HG02840 (cell line): ENCODE results near the gene TTC23L.

Experiments
- ATAC-seq: cut with Tn5 transposase; IDR thresholded peaks from one replicate; pipeline ENCODE4 v1.9.1; 2021; ENCODE audit warnings: mild to moderate bottlenecking, moderate library complexity, moderate number of reproducible peaks; ENCODE audit not compliant: unreplicated experiment, low FRiP score

TTC23L gene

DNA sequence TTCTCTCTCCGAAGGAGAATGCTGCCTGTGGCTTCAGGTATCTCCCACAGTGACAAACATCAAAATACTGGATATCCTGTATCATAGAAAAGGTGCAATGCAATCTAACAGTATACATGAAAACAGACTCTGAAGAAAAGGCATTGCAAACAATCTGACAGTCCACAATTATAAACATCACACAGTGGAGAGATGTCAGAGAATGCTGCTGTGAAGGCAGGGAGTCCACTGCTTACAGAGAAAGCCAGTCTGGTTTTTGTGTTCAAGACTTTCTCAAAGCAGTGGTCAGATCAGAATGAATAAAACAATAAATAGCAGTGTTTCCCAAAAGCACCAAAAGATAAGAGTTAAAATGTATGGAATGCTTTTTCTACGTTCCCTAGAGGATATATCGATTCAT lies 28.7 kb downstream of the TTC23L start:
- no peak for ATAC-seq

DNA sequence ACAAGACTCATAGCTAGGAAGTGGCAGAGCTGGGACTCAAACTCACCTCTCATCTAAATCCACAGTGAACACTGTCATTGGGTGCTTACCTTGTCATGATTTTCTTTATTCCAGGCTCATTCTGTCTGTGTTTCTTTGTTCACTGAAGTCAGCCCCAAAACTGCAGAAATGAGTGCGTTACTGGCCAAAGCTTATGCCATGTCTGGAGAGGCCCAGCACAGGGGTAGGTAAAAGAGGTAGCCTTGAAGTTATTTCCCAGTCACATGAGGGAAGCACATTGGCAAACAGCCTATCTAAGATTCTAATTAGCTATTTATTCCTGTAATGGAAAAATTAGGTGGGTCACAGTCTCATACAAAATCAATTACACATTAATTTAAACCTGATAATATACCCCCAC lies 29.8 kb downstream of the TTC23L start:
- no peak for ATAC-seq

DNA sequence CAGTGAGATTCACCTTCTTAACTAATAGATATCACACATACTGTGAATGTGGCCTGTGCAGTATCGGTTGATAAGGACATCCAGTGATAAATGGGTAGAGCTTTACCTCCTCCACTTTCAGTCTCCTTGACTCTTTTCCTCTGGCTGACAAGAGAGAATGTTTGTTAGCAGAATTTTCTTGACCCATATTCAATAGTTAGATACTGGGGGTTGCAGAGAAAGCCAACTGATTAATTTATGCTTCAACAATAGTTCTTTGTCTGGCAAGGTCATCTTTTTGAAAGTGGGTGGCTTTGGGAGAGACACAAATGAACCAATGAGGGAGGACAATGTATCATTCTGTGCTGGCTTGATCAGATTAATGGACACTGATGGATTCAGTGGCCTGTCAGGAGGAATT lies 30.3 kb downstream of the TTC23L start:
- ATAC-seq = no peak

DNA sequence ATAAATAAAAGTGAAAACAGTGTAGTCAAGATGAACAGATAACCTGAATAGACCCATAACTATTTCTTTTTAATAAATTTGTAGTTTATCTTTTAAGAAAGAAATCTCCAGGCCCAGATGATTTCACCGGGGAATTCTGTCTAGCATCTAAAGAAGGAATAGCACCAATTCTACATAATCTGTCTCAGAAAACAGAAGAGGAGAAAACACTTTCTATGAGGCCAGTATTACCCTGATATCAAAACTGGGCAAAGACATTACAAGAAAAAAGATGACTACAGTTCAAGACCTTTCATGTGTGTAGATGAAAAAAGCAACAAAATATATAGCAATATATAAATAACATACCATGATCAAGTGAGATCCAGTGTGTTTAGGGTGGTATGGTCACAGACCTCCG lies 31.4 kb downstream of the TTC23L start:
- no peak for ATAC-seq

DNA sequence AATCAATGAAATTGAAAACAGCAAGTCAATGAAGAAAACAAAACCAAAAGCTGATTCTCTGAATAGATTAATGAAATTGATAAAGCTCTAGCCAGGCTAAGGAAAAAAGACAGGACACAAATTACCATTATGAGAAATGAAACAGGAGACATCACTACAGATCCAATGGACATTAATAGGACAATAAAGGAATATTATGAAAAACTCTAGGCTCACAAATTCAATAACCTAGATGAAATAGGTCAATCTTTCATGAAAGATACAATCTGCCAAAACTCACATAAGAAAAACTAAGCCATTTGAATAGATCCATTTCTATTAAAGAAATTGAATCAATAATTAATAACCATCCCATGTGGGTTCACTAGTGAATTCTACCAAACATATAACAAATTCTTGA lies 37.3 kb downstream of the TTC23L start:
- no peak for ATAC-seq

DNA sequence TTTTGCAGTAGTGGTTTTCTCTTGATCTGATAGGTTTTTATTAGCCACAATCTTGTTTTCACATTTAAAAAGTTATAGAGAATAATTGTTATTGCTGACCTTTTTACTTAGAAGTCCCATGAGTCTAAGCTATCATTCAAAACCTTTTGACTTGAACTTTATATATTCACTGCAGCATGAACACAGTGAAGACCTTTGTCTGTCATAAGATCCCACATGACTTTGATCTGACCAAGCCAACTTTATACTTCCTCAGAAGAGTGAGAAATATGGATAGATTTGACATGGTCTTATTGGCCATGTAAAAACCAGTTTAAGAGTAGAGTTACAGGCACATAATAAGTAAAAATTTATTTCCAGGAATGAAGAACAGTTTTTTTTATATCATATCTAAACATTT lies 42.3 kb downstream of the TTC23L start:
- no peak for ATAC-seq

DNA sequence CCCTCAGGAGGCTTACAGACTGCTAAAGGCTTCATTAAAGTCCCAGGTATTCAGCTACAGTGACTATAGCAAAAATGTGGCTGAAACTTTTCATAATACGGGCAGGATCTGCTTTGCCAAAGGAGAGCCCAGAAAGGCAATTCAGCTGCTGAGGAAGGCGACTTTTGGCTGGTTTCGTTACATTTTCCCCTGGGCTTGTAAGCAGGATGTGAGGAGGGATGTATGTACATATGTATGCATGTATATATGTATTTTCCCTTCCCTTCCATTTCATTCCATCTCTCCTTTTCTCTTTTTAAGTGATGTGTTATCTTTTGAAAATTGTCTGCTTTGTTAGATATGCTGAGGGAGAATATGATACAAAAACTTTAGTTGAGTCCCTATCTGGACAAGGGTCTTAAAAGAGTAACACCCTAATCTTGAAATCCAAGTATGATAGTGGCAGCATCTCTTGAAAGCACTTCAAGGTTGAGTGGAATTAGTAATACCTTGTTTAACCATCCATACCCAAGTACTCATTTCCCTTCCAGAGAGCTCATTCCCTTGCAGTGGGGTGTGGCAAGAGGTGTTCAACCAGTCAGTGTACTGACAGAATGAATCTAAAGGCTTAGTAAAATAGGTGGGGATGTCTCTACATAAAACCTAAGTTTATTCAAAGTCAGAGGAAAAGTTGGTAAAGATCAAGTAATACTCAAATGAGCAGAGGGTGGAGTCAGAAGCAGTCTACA lies 47.6 kb downstream of the TTC23L start:
- no peak for ATAC-seq

DNA sequence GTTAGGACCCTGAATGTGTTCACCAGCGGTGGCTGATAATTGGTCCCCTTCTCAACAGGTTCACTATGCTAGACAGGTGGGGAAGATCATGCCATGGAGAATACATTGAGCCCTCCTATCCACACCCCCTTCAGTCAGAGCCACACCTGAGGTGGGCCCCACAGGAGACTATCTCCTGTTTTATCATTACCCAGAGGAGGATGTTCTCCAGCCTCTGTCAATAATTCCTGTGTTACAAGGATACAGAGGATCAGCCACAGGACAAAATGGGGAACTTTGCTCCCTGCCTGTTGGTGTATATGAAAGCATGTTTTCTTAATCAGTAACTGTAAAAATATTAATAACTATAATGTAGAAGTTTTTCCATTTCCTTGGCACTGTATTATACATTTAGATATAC lies 50.4 kb downstream of the TTC23L start:
- no peak for ATAC-seq

DNA sequence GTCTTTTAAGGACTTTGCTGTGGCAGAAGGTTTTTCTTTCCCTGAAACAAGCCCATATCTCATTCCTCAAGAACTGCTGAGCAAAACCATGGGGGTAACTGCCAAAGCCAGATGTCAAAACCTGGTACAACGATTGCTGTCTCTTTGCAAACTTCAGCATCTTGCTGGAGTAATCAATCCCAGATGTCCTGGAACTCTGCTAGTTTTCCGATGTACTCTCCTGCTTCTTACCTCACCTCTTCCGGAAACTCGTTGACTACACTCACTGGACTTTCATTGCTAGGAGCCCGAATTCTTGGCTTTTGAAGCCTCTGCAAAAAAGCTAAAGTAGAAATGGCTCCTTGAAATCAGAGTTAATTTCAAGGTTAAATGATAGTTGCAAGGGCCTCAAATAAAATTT lies 53.0 kb downstream of the TTC23L start:
- no peak for ATAC-seq

DNA sequence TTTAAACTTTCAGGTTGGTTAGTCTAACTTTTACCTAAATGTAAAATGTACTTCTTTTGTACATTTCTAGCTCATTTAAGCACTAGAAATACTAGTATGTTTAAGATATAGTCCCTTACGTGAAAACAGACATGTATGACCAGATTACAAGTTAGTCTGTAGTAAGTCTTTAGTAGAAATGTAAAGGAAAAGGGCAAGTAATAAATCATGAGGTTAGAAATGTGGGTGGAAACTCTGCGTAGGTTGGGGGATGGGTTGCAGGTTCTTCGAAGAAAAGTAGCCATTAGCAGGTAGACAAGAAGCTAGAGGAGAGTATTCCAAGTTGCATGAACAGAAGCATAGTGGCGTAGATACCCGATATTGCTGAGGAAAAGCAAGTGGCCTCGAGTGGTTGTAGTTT lies 53.5 kb downstream of the TTC23L start:
- no peak for ATAC-seq

DNA sequence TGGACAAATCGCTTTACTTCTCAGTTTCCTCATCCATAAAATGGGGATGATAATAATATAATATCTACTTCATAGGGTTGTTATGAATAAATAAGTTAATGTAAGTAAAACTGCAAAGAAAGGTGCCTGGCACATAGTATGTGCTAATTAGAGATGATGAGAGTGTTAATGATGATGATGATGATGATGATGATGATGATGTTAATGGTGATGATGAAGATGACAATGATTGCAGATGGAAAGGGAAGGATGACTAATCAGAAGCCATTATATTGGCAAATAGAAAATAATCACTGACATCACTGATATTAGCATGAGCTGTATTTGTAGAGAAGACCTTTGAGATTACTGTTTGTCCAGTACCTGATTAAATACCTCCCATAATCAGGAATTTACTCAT lies 55.8 kb downstream of the TTC23L start:
- no peak for ATAC-seq

DNA sequence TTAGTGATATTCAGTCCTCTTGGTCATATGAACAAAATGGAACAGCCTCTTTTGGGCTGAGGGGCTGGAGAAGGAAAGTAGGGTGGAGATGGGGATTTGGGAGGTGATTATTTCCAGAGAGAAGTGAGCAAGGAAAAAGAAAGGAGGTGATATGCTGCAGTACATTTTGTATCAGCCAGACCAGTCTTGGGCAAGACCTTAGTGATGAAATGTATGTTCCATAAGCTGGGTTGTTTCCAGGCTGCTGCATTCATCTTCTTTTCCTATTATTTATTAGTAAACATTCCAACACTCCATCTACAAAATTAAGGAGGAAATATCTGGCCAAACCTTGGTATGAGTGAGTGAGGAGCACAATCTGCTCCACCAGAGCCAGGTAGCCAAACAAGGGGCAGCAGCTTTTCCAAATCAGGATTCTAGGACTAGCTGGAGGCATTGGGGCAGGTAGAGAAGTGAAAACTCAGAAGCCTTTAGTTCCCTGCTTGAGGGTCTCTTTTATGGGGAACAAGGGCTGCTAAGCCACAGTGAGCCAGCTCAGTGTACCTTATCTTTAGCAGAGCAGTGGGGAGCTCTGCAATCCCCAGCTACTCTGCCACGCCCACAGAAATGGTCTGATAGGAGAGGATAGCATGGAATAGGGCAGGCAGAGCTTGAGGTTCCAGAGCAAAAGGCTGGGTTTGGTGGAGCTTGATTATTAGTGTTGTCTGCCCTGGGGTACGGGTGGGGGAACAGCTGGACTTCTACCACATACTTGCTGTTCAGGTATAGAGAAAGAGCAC lies 56.9 kb downstream of the TTC23L start:
- ATAC-seq = no peak

DNA sequence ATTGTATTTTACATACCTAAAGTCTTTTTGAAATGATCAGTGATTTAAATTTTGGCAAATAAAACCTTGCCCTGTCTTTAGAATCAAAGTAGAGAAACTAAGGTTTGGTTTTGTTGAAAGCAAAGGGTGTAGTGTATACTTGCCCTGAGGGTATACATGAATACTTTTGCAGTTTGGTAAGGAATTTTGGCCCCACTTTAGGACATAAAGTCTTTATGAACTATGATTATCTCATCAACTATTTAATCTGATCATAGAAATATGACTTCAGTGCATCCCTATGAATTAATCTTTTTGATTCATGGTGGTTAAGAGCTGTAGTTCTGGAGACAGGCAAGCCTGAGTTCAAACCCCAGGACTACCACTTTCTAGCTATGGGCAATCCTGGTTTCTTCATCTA lies 58.7 kb downstream of the TTC23L start:
- no peak for ATAC-seq

DNA sequence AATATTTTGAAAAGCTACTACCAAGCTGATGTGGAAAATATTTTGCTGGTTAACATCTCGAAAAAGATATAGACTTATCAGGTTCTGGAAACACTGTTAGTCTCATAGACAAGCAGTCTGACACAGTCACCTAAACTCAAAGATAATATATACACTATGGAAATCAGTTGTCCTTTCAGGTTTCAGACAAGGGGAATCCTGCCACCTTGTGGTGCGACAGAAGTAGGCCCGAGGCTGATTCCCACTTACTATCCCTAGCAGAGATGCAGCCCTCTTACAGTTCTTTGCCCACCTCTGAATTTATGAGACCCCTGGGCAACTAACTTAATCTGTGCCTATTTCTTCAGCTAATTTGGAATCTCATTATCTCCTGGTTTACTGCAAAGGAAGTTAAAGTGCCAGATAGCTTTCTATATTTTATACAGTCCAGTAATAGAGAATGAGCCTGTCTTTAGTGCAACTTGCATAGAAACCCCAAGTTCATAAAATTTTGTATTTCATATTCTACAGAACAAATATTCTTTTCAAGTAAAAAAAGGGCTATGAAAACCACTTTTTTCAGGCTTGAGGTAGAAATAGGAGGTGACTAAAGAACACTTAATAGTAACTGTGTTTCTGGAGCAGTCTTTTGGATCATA lies 59.4 kb downstream of the TTC23L start:
- ATAC-seq = peak; percentile 77

DNA sequence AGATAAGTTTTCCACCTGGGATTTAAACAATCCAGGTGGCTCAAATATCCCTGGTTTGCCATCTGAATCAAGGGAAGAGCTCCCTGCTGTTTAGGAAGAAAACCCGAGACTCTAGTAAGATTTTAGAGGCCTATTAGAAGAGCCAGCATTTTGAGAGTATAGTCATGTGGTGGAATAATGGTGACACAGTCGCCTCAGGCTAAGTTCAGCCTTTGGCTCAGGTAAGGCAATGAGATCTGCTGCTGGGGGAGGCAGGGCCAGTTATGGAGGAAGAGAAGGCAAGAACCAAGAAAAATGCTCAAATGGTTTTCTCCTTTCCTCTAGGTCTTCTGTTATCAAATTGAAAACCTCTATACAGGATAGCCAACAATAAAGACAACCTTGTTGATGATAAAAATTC lies 60.1 kb downstream of the TTC23L start:
- ATAC-seq = no peak

DNA sequence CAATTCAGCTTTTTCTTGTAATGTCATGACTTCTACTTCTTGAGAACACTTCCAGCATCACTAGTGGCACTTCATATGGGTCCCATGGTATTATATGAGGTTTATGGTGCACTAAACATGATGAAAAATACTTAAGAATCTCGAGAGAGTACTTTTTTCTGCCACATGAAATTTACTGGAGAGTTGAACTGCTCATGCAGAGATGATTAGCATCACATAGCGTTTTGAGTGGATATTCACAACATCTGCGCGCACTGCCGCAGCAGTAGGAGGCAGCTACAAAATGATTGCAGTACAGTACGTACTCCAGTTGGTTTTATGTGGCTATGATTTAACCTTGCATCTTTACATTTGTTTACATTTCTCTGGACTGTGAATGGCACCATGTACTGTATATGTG lies 61.7 kb downstream of the TTC23L start:
- no peak for ATAC-seq

DNA sequence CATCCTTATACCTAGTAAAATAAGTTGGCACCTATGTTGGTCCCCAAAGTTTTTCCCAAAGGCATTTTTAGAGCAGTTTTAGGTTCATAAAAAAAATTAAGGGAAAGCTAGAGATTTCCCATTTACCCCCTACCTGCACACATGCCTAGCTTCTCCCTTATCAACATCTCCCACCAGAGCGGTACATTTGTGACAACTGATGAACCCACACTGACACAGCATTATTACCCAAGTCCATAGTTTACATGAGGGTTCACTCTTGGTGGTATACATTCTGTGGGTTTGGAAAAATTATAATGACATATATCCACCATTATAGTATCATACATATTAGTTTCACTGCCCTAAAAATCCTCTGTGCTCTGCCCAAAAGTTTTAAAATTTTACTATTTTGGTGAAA lies 64.3 kb downstream of the TTC23L start:
- no peak for ATAC-seq

DNA sequence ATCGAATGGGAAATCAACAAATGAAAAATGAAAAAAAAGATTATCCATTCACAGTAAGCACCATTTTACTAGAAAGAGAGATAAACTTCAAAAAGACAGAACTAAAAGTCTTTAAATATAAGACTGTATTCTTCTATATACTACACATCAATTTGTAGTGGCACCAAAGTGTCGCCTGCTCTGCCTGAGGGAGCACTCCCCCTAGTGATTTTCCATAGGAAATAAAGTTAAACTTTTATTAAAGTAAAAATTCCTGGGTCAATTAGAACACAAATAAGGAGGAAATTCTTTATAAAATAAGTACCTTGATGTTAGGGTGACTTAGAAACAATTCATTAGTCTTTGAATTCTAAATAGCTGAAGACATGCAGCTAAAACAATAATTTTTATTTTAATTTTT lies 66.6 kb downstream of the TTC23L start:
- ATAC-seq = no peak

DNA sequence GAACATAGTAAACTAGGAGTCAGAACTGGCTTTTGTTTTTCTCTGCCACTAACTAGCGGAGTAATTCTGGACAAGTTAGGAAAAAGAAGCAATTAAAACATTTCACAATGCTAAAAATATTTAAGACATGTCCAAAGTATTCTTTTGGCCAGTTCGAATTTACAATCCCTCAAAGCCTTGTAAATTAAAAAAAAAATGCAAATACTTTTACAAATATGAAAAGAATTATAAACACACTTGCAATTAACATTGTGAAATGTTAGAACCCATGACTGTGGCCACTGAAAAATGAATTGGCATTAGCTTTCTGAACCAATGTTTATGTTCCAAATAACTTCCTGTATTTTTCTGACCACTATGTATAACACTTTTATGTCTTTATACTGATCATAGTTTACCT lies 74.1 kb downstream of the TTC23L start:
- ATAC-seq = no peak

DNA sequence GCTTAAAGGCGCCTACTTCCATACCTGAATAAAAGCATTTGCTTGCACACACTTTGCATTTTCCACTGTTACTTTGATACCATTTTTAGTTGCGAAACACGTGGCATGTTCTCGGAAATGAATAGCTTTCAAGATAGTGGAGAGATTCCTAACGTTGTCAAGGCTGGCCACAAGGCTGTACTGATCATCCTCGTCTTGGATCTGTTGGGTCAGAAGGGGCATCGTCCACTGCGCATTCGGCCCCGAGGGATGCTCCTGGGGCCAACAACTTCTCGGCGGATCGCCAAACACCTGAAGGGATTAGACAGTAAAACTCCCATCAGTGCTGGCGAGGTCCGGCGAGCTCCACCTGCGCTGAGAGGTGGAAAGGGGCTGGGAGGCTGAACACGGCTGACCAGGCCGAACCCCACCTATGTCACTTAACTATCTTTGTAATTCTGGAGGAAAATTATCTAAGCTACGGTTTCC lies 75.7 kb downstream of the TTC23L start:
- ATAC-seq = peak; percentile 17

DNA sequence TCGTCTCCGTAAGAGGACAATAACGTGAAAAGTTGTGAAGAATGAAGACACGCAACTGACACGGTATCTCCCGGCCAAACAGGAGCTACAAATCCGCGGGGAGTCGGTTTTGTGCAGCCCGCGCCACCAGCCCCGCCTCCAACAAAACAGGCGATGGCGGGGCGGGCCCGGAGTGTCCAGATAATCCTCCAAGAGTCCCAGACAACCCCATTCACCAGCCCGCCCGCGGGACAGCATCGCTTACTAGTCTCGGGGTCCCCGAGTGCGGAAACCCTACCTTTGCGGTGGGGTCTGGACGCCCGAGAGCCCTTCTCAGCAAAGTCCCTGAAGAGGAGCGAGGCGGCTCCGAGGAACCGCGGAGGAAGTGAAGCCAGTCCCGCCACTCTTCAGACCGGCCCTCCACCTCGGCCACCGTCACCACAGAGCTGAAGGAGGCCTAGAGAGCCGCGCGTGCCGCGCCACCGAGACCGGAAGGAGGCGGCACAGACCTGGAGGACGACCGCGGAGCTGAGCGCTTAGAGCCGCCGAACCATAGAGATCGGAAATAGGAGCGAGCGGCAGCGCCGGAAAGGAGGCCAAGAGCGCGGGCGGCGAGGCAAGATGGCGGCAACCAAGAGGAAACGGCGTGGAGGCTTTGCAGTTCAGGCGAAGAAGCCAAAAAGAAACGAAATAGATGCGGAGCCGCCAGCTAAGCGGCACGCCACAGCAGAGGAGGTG lies 76.3 kb downstream of the TTC23L start, which contains the start of the genes BRIX1 and RAD1:
BRIX1 (plus strand) TSS at position 573 of the 717 bp plus-strand sequence; CDS start at position 601, 28 bp downstream.
RAD1 (minus strand) TSS at position 366 of the 717 bp plus-strand sequence. CDS start 612 bp downstream, outside the sequence.
- peak; percentile 99 for ATAC-seq
